Tibial artery (tissue), 4 donors: Measurements from ENCODE around the gene PLEKHJ1.

Source experiments
- DNase-seq, 2 donors: peaks; one replicate each; pipeline ENCODE4 v3.0.0-alpha.2; 2019
- H3K27ac ChIP-seq, 2 donors: fragments of 200-600 bp; sonication (generic) in 1 of 2; 1 replicate in 1 of 2; 2 replicates in 1 of 2; pipeline ENCODE4 v1.5.1; 2018 to 2019; ENCODE audit warnings: mild to moderate bottlenecking in 1 of 2
- H3K27me3 ChIP-seq, 2 donors: fragments of 200-600 bp; sonication (generic) in 1 of 2; one replicate each; pipeline versions ENCODE4 v1.5.1 to v1.6.0; 2016 to 2019
- H3K36me3 ChIP-seq, 3 donors: fragments of 200-600 bp; sonication (generic) in 2 of 3; one replicate each; pipeline ENCODE4 v1.5.1; 2016 to 2019; ENCODE audit warnings: mild to moderate bottlenecking in 2 of 3
- H3K4me1 ChIP-seq, 4 donors: fragments of 200-600 bp; sonication (generic) in 2 of 4; 1 replicate in 3 of 4; 2 replicates in 1 of 4; pipeline ENCODE4 v1.5.1; 2016 to 2019
- H3K4me3 ChIP-seq, 2 donors: fragments of 200-600 bp; sonication (generic) in 1 of 2; 1 replicate in 1 of 2; 2 replicates in 1 of 2; pipeline ENCODE4 v1.5.1; 2018 to 2019; ENCODE audit warnings: mild to moderate bottlenecking in 2 of 2
- H3K9me3 ChIP-seq, 3 donors: fragments of 200-600 bp; sonication (generic) in 1 of 3; one replicate each; pipeline ENCODE4 v1.5.1; 2016 to 2019
- CTCF ChIP-seq, 2 experiments: fragments of 200-600 bp in 1 of 2; fragments of 450-650 bp in 1 of 2; IDR thresholded peaks; one replicate each; pipeline ENCODE4 v1.5.1; 2017 to 2019; ENCODE audit warnings: antibody characterized with exemption in 2 of 2, mild to moderate bottlenecking in 1 of 2, moderate library complexity in 1 of 2
- intact Hi-C: fragments of 100-400 bp; cut with DNase I; formaldehyde crosslinking; loops from one replicate; pipeline ENCODE4 v1.15.0; 2023; ENCODE audit warnings: low total_unique reads

PLEKHJ1 gene

GRCh38 chr19:2215281-2215751 lies 20.8 kb downstream of the PLEKHJ1 start:
- no peak for TF ChIP-seq CTCF (IDR thresholded peaks at IDR 0.05)
- Histone ChIP-seq H3K27ac (no peak overlapping the region), H3K36me3 (peaks cover 59 to 99% (median 92%) of the 10 kb centered on the region in 3 donors), H3K4me1 (no peaks in the 10 kb centered on the region), H3K27me3 (no peaks in the 10 kb centered on the region), H3K4me3 (no peak overlapping the region), H3K9me3 (no peaks in the 10 kb centered on the region)
- intact Hi-C loops: no loop called here
- no peak for DNase-seq

GRCh38 chr19:2214251-2214650 lies 21.9 kb downstream of the PLEKHJ1 start:
- Histone ChIP-seq H3K4me1 (no peaks in the 10 kb centered on the region), H3K36me3 (peaks cover 61 to 99% (median 93%) of the 10 kb centered on the region in 3 donors), H3K27me3 (no peaks in the 10 kb centered on the region), H3K9me3 (no peaks in the 10 kb centered on the region), H3K27ac (no peak overlapping the region), H3K4me3 (no peak overlapping the region)
- DNase-seq: no peak
- TF ChIP-seq CTCF (IDR thresholded peaks at IDR 0.05): no peak
- intact Hi-C loops: no loop called here

- H3K27ac ChIP-seq: no peak overlapping the region
- intact Hi-C loops: no loop called here
- H3K4me1 ChIP-seq: no peaks in the 10 kb centered on the region
- H3K4me3 ChIP-seq: no peak overlapping the region
- H3K27me3 ChIP-seq: no peaks in the 10 kb centered on the region
- no peak for TF ChIP-seq CTCF (IDR thresholded peaks at IDR 0.05)
- peaks cover 61 to 99% (median 88%) of the 10 kb centered on the region in 3 donors for H3K36me3 ChIP-seq
- no peaks in the 10 kb centered on the region for H3K9me3 ChIP-seq
- no peak for DNase-seq
Observed at GRCh38 chr19:2213799-2214198, 22.3 kb downstream of the PLEKHJ1 start.

GRCh38 chr19:2212861-2213711 lies 23.0 kb downstream of the PLEKHJ1 start:
- intact Hi-C loops: no loop called here
- Histone ChIP-seq H3K27ac (no peak overlapping the region), H3K9me3 (no peaks in the 10 kb centered on the region), H3K4me1 (no peaks in the 10 kb centered on the region), H3K27me3 (no peaks in the 10 kb centered on the region), H3K4me3 (no peak overlapping the region), H3K36me3 (peaks cover 58 to 100% (median 90%) of the 10 kb centered on the region in 3 donors)
- DNase-seq: no peak
- TF ChIP-seq CTCF (IDR thresholded peaks at IDR 0.05): no peak

GRCh38 chr19:2210987-2211740 lies 25.0 kb downstream of the PLEKHJ1 start:
- H3K27ac ChIP-seq: no peak overlapping the region
- no peaks in the 10 kb centered on the region for H3K27me3 ChIP-seq
- no peak for DNase-seq
- no peaks in the 10 kb centered on the region for H3K4me1 ChIP-seq
- no peak for TF ChIP-seq CTCF (IDR thresholded peaks at IDR 0.05)
- H3K9me3 ChIP-seq: no peaks in the 10 kb centered on the region
- no peak overlapping the region for H3K4me3 ChIP-seq
- intact Hi-C loops: no loop called here
- H3K36me3 ChIP-seq: peaks cover 49 to 96% (median 87%) of the 10 kb centered on the region in 3 donors
